HTR-8/SVneo (cell line): ENCODE data around the gene DHRS11.

Source experiments
- DNase-seq: peaks from one replicate; pipeline ENCODE4 v3.0.0; 2011; ENCODE audit warnings: low spot score, mixed read lengths; ENCODE audit not compliant: insufficient read length
- FAIRE-seq: peaks from 2 replicates; lab custom pipeline; 2011; peaks lifted over from hg19 to GRCh38; lab: Jason Lieb, UNC

DHRS11 gene

DNA sequence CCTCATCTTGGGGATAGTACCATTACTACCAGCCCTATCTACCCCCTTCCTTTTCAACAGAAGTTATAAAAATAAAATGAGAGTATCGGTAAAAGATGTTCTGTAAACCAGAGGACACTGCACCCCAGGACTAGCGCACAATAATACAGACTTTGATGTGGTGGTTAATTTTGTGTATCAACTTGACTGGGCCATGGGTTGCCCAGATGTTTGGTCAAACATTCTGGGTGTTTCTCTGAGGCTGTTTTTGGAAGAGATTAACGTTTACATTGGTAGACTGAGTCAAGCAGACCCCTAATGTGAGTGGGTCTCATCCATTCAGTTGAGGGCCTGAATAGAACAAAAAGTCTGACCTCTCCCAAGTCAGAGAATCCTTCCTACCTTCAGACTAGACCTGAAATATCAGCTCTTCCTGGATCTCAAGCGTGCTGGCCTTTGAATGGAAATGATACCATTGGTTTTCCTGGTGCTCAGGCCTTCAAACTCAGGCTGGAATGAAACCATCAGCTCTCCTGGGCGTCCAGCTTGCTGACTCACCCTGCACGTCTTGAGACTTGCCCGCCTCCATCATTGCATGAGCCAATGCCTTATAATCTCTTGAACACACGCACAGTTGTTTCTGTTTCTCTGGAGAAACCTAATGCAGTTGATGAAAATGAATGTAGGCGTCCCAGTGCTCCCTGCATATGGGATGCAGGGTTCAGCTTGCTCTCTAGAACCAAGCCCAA, 19.8 kb downstream of the DHRS11 start:
- FAIRE-seq = no peak
- no peak for DNase-seq

DNA sequence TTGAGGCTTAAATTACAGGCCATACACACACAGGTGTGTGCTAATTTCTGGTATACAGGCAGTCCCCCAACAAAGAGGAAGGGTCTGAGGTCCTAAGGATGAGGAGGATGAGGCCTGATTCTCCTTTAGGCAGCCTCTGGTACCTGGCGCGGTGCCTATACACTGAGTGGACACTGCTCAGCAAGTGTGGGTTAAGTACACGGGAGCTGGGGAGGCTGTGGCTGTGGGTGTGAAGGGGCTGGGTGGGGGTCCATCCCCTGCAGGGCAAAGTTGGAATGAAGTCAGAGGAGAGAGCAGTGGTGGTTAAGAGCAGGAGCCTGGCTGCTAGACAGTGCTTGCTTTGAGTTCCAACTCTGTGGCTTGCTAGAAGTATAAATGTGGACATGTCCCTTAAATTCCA, 20.6 kb downstream of the DHRS11 start:
- FAIRE-seq (no peak), DNase-seq (no peak)

DNA sequence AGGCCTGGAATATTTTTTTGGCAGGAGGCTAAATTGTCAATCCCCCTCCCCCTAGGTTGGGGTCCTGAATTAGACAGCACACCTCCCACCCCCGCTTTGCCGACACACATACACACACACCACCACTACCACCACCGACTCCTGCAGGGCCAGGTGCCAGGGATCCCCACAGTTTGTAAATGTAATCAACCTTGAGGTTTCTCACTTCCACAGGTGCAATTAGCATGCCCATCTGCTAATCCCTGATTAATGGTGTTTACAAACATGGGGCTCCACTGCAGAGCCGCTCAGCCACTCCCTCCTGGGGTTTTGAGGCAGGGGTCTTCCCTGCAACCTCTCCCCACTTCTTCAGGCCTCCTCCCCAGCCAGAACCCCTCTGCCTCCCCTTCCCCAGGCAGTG, 21.5 kb downstream of the DHRS11 start:
- FAIRE-seq (no peak), DNase-seq (no peak)

DNA sequence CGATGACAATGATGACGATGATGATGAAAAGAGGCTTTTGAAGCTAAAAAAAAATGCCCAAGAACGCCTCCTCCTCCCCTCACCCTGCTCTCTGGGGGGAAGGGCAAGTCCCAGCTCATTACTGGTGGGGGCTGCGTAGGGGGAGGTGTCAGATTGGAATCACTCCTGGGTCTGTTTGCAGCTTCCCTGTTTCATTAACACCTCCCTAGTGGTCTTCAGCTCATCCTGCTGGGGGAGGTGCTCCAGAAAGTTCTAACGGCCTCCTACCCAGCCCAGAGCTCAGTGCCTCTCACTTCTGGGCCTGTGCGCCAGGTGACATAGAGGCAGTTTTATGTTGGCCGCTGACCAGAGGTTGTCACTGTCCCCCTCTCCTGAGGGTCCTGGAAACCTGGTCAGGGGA, 22.4 kb downstream of the DHRS11 start:
- FAIRE-seq = no peak
- no peak for DNase-seq

DNA sequence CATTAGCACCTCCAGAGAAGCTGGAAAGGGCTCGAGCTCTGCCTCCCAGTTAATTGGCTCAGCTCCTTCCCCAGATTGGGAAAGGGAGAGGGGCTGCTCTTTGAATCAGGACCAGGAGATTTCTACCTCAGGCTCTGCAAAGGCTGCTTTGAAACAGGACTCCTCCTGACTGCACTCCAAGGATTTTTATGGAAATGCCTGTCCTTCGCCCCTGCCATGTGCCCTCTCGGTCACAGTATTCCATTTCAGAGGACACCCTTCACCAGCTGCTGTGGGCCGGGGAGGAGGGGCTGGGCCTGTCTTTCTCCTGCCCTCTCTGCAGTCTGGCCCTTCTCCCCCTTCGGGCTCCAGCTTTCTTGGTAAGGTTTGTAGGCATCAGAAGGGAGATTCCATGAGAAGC, 23.3 kb downstream of the DHRS11 start:
- FAIRE-seq (no peak), DNase-seq (no peak)

DNA sequence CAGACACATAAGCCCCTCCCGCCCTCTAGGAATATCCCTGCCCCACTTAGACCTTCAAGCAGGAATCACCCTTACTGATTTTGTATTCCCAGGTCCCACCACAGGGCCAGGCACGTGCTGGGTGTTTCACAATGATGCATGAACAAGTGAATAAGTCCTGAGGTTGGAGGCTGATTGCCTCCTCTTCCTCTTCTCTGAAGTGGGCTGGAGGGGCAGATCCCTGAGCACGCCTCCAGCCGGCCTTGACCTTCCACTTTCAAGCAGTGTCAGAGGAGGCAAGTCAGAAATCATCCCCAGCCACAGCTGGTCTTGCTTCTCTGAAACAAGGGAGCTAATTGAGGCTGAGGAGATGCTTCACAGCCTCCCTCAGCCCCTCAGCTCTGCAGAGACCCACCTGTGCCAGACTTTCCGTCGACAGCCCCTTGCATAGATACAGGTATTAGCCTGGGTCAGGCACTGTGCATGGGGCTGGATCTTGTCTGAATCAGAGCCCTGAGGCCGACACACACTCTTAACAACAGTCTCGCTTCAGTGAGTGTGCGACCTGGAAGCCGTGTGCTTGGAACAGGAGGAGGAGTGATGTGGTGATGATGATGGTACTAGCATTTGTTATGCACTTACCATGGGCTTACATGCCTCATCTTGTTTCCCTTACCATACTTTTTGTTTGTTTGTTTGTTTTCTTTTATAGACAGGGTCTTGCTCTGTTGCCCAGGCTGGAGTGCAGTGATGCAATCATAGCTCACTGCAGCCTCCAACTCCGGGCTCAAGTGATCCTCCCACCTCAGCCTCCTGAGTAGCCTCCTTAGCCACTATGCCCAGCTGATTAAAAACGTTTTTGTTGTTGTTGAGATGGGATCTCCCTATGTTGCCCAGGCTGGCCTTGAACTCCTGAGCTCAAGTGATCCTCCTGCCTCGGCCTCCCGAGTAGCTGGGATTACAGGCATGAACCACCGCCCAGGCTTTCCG, 24.7 kb downstream of the DHRS11 start:
- DNase-seq (no peak), FAIRE-seq (no peak)

DNA sequence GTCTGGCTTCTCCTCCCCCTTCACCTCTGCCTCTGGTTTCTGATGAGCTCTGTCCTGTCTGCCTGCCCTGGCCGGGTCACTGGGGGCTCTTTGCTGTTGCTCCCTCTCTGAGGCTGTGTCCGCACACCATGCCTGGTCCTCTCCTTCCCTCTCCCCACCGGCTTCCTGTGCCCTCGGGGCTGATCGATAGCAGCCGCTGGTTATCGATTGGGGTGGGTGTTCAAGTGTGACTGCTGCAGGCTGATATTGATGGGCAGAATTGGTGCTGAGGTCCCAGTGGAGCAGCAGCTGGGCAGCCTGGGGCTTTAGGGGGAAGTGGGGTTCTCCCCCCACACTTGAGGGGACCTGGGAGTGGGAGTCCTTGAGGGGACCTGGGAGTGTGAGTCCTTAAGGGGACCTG, 26.1 kb downstream of the DHRS11 start:
- FAIRE-seq (no peak), DNase-seq (no peak)

DNA sequence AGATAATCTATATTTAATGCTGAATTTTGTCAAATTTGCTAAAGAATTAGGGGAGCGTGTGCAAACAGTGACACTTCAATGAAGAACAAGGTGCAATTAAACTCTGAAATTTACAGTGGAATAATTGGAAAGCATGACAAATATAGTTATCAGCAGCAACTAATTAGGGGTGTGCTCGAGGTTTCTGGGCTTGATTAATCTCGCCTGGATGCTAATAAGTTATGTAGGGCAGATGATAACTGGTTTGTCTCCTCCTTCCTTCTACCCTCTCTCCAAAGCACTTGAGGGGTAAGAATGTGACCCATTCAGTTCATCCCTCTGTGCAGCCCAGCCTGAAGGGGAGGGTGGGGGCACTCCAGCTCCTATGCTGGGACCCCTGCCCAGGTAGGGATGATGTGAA, 31.6 kb downstream of the DHRS11 start:
- FAIRE-seq = no peak

DNA sequence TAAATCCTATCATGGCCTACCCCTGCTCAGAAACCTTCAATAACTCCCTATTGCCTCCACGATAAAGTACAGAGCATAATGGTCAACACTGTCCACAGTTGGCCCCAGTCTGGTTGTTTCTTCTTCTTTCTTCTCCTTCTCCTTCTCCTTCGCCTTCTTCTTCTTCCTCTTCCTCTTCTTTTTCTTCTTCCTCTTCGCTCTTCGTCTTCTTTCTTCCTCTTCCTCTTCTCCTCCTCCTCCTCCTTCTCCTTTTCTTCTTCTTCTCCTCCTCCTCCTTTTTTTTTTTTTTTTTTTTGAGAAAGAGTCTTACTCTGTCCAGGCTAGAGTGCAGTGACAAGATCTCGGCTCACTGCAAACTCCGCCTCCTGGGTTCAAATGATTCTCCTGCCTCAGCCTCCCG, 33.5 kb downstream of the DHRS11 start:
- DNase-seq = no peak

More for the DNA sequence above, 31.6 kb downstream of the DHRS11 start:
- no peak for DNase-seq

DNA sequence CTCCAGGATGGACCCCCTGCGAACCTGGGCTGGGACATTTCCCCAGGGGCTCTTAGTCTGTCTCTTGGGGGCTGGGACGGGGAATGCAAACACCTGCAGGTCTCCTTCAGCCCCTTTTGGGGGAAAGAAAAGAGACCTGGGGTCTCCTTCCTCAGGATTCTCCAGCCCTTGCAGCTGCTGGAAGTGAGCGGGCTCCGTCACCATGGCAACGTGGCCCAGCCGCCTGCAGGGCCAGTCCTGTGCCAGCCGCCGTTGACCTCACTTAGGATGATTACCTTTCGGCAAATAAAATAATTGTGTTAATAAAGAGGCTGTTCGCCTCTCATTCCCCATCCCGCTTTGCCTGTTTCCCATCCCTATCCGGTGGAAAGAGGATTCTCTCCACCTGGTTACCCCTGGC, 35.4 kb downstream of the DHRS11 start:
- FAIRE-seq = no peak
- DNase-seq = no peak

More for the DNA sequence above, 33.5 kb downstream of the DHRS11 start:
- no peak for FAIRE-seq

DNA sequence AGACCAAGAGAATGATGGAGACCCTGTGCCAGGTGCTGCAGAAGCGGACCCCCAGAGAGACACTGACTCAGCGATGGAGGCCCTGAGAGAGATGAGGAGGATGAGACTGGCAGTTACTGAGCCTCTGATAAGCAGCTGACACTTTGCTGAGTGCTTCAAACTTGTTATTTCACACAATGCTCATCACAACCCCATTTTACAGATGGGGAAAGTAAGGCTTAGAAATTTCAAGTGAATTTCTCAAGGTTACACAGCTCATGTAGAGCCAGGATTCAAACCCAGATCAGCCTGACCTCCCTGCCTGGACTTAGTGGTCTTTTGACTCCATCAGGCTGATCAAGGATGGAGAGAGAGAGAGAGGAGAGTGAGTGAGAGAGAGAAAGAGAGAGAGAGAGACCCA, 36.9 kb downstream of the DHRS11 start:
- FAIRE-seq (no peak), DNase-seq (no peak)

DNA sequence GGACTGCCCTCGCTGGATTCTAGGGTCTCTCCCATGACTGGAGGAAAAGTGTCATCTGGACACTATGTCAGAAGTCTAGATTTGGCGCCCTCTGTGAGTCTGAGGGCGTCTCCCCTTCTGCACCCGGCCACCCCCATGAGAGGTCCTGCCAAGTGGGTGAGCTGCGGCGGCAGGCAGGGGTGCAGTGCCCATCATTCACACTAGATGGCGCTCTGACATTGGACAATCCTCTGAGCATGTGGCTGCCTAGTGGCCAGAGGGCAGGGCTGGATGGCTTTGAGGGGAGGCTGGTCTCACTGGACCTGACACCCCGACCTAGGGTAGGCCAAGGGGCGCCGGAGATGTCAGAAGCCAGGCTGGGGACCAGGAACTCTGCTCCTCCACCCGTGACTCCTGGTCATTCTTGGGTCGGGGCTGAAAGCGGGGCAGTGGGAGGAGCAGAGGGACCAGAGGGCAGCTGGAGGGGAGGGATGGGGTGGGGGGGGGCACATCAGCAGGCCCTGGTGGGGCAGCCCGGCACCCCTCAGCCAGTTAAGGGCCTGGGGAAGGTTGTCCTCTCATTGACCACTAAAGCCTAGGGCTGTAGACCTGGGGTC, 37.7 kb downstream of the DHRS11 start:
- DNase-seq (peak; percentile 91), FAIRE-seq (no peak)

DNA sequence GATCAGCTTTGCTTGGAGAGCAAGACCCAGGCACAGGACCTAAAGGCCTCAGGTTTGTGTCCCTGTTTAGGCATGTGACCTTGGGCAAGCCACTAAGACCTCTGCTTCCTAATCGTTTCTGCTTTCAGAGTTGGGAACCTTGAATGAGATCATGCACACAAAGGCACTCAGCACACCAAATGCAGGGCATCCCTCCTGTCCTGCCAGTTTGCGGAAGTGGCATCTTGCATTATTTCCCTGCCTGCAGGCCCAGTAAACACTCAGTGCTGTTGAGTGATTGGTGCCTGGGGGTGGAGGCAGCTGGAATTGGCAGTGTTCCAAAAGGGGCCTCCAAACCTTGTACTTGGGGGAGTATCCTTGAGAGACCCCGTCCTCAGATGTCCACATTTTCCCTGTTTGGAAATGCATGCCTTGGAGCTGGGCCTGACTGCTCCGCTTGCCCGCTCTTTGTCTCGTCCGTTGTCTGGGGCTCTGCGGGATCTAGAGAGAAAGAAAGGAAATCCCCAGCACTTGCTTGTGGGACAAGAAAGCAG, 38.4 kb downstream of the DHRS11 start:
- no peak for FAIRE-seq
- no peak for DNase-seq

DNA sequence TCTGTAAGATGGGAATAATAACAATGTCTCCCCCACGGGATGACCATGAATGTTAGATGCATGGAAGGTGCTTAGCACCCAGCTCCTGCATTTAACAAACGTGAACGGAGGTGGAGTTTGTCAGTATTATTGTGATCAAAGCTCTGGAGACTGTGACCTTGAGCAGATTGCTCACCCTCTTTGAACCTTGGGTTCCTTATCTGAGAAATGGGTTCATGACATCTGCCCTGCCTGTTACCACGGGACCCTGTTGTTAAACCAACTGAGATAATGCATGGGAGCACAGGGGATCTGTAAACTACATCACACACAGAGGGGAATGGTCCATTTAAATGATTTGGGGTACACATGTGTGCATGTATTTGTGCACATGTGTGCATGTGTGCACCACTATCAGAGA, 39.3 kb downstream of the DHRS11 start:
- FAIRE-seq (no peak), DNase-seq (no peak)

DNA sequence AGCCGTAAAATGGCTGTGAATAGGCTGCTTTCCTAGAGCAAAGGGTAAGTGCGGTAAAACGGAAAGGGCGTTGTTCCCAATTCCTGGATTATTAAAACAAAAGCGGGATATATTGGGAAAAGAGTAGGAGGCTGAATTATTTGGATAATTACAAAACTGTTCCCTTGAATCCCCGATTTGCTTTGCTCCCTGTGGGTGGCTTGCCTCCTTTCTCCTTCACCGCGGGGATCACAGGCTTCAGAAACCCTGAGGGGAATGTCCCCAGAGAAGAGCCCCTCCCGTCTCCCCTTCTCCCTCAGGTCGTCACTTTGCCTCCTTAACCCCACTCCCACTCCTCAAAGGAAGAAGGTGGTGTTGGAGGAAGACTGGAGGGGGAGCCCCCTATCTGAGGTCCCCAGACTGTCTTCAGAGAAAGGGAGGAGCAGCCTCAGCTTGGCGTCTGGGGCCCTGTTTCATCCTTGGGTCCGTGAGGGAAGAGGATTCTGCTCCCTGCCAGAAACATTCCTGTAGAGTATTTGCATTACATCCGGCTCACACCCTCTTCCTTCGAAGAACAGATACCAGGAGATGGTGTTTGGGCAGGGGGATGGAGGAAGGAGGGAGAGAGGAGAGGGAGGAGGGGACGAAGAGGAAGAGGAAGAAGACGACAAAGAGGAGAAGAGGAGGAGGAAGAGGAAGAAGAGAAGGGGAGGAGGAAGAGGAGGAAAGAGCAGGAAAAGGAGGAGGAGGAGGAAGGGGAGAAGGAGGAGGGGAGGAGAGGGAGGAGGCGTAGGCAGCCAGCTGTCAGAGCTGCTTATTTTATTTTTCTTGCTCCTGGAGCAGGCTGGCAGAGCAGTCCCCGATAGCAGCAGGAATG, 41.5 kb downstream of the DHRS11 start:
- FAIRE-seq = no peak

DNA sequence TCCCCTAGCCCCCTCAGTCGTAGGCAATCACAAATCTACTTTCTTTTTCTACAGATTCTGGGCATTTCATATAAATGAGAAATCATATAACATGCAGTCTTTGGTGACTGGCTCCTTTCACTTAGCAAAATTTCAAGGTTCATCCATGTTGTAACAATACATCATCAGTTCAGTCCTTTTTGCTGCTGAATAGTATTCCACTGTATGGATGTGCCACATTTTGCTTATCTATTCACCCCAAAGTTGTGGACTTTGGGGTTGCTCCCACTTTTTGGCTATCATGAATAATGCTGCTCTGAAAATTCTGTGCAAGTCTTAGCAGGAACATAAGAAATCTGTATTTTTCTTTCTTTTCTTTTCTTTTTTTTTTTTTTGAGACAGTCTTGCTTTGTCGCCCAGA, 48.7 kb downstream of the DHRS11 start:
- FAIRE-seq = no peak

More for the DNA sequence above, 41.5 kb downstream of the DHRS11 start:
- no peak for DNase-seq

DNA sequence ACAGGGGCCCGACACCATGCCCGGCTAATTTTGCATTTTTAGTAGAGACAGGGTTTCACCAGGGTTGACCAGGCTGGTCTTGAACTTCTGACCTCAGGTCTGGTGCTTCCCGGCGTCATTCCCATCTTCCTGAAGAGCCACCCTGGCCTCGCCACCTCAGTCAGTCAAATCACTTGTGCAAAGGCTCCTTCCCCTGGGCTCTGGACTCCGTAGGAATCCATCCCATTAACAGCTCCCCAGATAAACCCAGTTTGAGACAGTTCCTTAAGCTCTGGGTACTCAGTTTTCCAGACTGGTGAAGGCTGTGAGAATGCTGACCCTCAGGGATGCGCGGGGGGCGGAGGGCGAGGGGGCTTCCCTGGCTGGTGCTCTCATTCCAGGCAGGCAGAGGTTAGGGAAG, 49.2 kb downstream of the DHRS11 start:
- DNase-seq = no peak
- no peak for FAIRE-seq

More for the DNA sequence above, 48.7 kb downstream of the DHRS11 start:
- DNase-seq = no peak

DNA sequence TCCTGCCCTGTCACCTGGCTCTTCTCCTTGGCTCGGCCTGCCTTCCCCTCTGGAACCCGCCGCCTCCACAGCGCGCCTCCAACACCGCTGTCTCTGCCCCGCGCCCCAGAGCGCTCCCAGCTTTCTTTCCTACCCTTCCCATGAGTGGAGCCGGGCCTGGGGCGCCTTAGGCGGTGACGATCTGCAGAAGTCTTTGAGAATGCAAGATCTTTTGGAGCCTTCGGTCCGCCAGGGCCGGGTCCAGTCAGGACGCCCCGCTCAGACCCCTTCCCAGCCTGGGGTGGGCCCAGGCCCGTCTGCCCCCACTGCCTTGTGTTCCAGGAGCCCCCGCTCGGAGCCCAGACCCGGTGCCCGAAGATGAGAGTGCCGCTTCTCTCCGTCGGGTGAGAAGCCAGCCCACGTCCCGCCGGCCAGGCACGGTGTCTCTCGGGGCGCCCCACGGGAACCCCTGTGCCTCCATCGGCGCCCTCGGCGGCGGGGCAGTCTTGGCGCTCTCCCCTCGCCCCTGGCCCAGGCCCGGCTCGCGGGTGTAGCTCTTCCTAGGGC, 49.7 kb downstream of the DHRS11 start:
- DNase-seq (no peak), FAIRE-seq (no peak)
